Measurements from ENCODE around the gene MSH5. TPM values are rescaled to one million over a fixed set of nuclear protein-coding genes. Genes with fewer than 3 reads are reported as not detected.

The MSH5 gene
- total RNA-seq, 1 experiment from 2014 or later: 43.1 TPM

- no peak for ATAC-seq
- ChIA-PET POLR2A (interaction anchor here (4.5 kb wide), 1 partner anchor 13 kb away, joined by 32 read pairs; the partner anchor contains the start of gene DDAH2), CTCF (interaction anchor here (2.4 to 3.6 kb wide), 2 partner anchors 31 to 50 kb away, joined by 14 read pairs; no protein-coding TSS in a partner anchor)
- no peak for DNase-seq (ENCODE audit: low spot score)
- no peaks in the 10 kb centered on the region for H3K9me3 Mint-ChIP-seq
- peaks cover 44% of the 10 kb centered on the region for H3K4me1 Mint-ChIP-seq
- TF ChIP-seq NFATC4 (CRISPR knock-in tag; IDR thresholded peaks at IDR 0.05): no peak
- no peak overlapping the region for H3K4me3 Mint-ChIP-seq
- peak overlapping the region; percentile 42; the same call in 1 of the 2 replicates for H3K27ac Mint-ChIP-seq
- no peaks in the 10 kb centered on the region; the same call in 1 of the 2 replicates for H3K27me3 Mint-ChIP-seq (ENCODE audit: low read depth)
- peaks cover 12% of the 10 kb centered on the region for H3K36me3 Mint-ChIP-seq
Measured at GRCh38 chr6:31741815-31742214, 2.0 kb downstream of the MSH5 start.

GRCh38 chr6:31742894-31743293 lies 3.1 kb downstream of the MSH5 start:
- TF ChIP-seq GRHL2 (CRISPR knock-in tag; IDR thresholded peaks at IDR 0.05; ENCODE audit: insufficient replicate concordance, severe bottlenecking) (no peak), ZBTB43 (CRISPR knock-in tag; IDR thresholded peaks at IDR 0.05) (no peak), TCF7 (CRISPR knock-in tag; IDR thresholded peaks at IDR 0.05; ENCODE audit: low read depth) (no peak), NR2C2 (CRISPR knock-in tag; IDR thresholded peaks at IDR 0.05) (no peak), E2F4 (CRISPR knock-in tag; IDR thresholded peaks at IDR 0.05; ENCODE audit: borderline replicate concordance, low read depth) (no peak), PRDM15 (CRISPR knock-in tag; IDR thresholded peaks at IDR 0.05) (no peak), ZNF317 (CRISPR knock-in tag; IDR thresholded peaks at IDR 0.05; ENCODE audit: borderline replicate concordance, low read depth) (no peak), ZNF396 (CRISPR knock-in tag; IDR thresholded peaks at IDR 0.05; ENCODE audit: borderline replicate concordance) (no peak), FOXP1 (CRISPR knock-in tag; IDR thresholded peaks at IDR 0.05; ENCODE audit: borderline replicate concordance) (no peak), TEAD4 (CRISPR knock-in tag; IDR thresholded peaks at IDR 0.05) (no peak), ARID4B (CRISPR knock-in tag; IDR thresholded peaks at IDR 0.05; ENCODE audit: borderline replicate concordance) (no peak), ESRRA (CRISPR knock-in tag; IDR thresholded peaks at IDR 0.05; ENCODE audit: borderline replicate concordance) (no peak), ATF3 (CRISPR knock-in tag; conservative IDR thresholded peaks at IDR 0.05) (no peak), JAZF1 (CRISPR knock-in tag; IDR thresholded peaks at IDR 0.05) (no peak), JUN (CRISPR knock-in tag; IDR thresholded peaks at IDR 0.05) (no peak), CDX4 (CRISPR knock-in tag; IDR thresholded peaks at IDR 0.05; ENCODE audit: borderline replicate concordance) (no peak), ETV6 (CRISPR knock-in tag; IDR thresholded peaks at IDR 0.05) (no peak)
- Mint-ChIP-seq H3K36me3 (peaks cover 18% of the 10 kb centered on the region), H3K4me1 (peaks cover 33% of the 10 kb centered on the region), H3K27ac (no peak overlapping the region), H3K4me3 (no peak overlapping the region), H3K27me3 (ENCODE audit: low read depth) (no peaks in the 10 kb centered on the region; the same call in 1 of the 2 replicates), H3K9me3 (no peaks in the 10 kb centered on the region)
- POLR2A ChIA-PET: no interaction called here
- ATAC-seq (no peak), DNase-seq (ENCODE audit: low spot score) (no peak)
- CTCF ChIA-PET: interaction anchor here (3.6 kb wide), 1 partner anchor 49 kb away, joined by 14 read pairs; no protein-coding TSS in a partner anchor

Data from WTC11 (cell line).